ENCODE data around the gene HDAC4. TPM values are rescaled to one million over a fixed set of nuclear protein-coding genes. Genes with fewer than 3 reads are reported as not detected.
A peak's percentile ranks its signal among the peaks of the same experiment; 100 is the strongest.

Gene HDAC4
- total RNA-seq, 4 donors from 2014 or later, result 68.0 to 123 (median 86.5) TPM

GRCh38 chr2:239120664-239121063, 280.2 kb downstream of the HDAC4 start:
- WGBS, 2 donors, result 36 to 37% methylated on average over 4 of the region's 4 CpGs
- no peaks in the 10 kb centered on the region for H3K9me3 ChIP-seq
- no peaks in the 10 kb centered on the region for H3K27me3 ChIP-seq
- no peak for DNase-seq (ENCODE audit: low spot score in 2 of 2)
- TF ChIP-seq CTCF (IDR thresholded peaks at IDR 0.05) (no peak), EP300 (IDR thresholded peaks at IDR 0.05) (no peak), POLR2A (IDR thresholded peaks at IDR 0.05) (no peak)
- H3K4me1 ChIP-seq, result peaks cover 0 to 55% (median 16%) of the 10 kb centered on the region in 4 donors
- H3K4me3 ChIP-seq, result no peak overlapping the region
- peak overlapping the region; percentile 80 to 98 (median 95) for H3K27ac ChIP-seq
- peaks cover 0 to 24% (median 2%) of the 10 kb centered on the region in 3 donors for H3K36me3 ChIP-seq

- Histone ChIP-seq H3K27ac (peak overlapping the region; percentile 80 to 98 (median 95)), H3K4me3 (no peak overlapping the region), H3K27me3 (no peaks in the 10 kb centered on the region), H3K36me3 (peaks cover 0 to 22% (median 2%) of the 10 kb centered on the region in 3 donors), H3K9me3 (no peaks in the 10 kb centered on the region), H3K4me1 (peaks cover 0 to 61% (median 18%) of the 10 kb centered on the region in 4 donors)
- 77 to 81% methylated on average over 21 of the region's 21 CpGs for WGBS, 2 donors
- TF ChIP-seq EP300 (IDR thresholded peaks at IDR 0.05) (no peak), POLR2A (IDR thresholded peaks at IDR 0.05) (no peak), CTCF (IDR thresholded peaks at IDR 0.05) (peak in 1 of 5 experiments; percentile 24)
- DNase-seq (ENCODE audit: low spot score in 2 of 2), result no peak
Measured at GRCh38 chr2:239119346-239120126, 281.3 kb downstream of the HDAC4 start.

DNA sequence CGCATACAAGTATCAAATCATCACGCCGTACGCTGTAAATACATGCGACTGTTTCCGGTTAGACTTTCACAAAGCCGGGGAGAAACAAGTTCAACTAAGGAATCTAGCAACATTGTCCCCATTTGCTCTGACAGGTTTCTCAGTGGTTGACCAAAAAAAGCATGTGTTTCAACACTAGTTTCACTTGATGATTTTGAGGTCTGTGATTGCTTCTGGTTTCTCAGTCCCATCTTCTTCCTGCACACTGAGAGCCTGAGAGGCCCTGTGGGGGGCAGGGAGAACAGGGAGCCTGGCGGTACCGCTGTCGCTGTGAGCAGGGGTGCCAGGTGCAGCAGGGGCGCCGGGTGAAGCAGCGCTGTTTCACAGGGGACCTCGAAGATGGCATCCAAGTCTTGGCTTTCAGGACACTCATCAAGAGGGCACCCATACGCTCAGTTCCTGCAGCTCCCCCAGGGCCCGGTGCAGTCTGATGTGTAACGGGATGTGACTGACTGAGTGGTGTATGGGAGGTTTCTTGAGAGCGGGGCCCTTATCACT, 282.1 kb downstream of the HDAC4 start:
- H3K27ac ChIP-seq, result peak overlapping the region; percentile 80 to 98 (median 95)
- peaks cover 0 to 16% (median 0%) of the 10 kb centered on the region in 3 donors for H3K36me3 ChIP-seq
- DNase-seq (ENCODE audit: low spot score in 2 of 2), result no peak
- 77 to 80% methylated on average over 18 of the region's 18 CpGs for WGBS, 2 donors
- no peak for TF ChIP-seq POLR2A (IDR thresholded peaks at IDR 0.05)
- no peak for TF ChIP-seq EP300 (IDR thresholded peaks at IDR 0.05)
- no peak for TF ChIP-seq CTCF (IDR thresholded peaks at IDR 0.05)
- H3K4me3 ChIP-seq, result no peak overlapping the region
- peaks cover 0 to 69% (median 23%) of the 10 kb centered on the region in 4 donors for H3K4me1 ChIP-seq
- H3K9me3 ChIP-seq, result no peaks in the 10 kb centered on the region
- no peaks in the 10 kb centered on the region for H3K27me3 ChIP-seq

DNA sequence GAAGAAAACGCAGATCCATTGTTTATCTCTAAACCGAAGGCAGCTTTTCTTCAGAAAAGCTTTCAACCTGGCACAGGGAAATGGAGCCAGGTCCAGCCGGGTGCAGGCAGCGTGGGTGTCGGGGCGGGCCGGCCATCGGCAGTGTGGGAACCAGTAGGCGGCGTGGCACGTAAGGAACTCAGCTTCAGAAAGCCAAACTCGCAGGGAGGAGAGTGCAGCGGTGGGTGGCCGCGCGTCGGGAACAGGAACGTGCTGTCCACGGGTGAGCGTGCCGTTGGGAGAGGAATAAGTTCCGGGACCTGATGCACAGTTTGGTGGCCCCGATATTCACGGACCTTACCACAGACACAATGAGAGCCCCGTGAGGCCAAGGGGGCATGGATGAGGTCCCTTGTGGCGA, 282.6 kb downstream of the HDAC4 start:
- H3K36me3 ChIP-seq, result peaks cover 0 to 16% (median 0%) of the 10 kb centered on the region in 3 donors
- peak in 2 of 5 experiments; percentile 9 to 37 for TF ChIP-seq CTCF (IDR thresholded peaks at IDR 0.05)
- TF ChIP-seq POLR2A (IDR thresholded peaks at IDR 0.05), result no peak
- peak; percentile 53 to 83 for TF ChIP-seq EP300 (IDR thresholded peaks at IDR 0.05)

GRCh38 chr2:239117831-239118230, 283.0 kb downstream of the HDAC4 start:
- Histone ChIP-seq H3K27ac (peak overlapping the region; percentile 32 to 97 (median 73)), H3K4me1 (peaks cover 0 to 70% (median 27%) of the 10 kb centered on the region in 4 donors)
- 78 to 90% methylated on average over 18 of the region's 18 CpGs for WGBS, 2 donors

More for the DNA sequence above, 282.6 kb downstream of the HDAC4 start:
- Histone ChIP-seq H3K9me3 (no peaks in the 10 kb centered on the region), H3K4me1 (peaks cover 0 to 70% (median 26%) of the 10 kb centered on the region in 4 donors), H3K27me3 (no peaks in the 10 kb centered on the region), H3K27ac (peak overlapping the region; percentile 53 to 98 (median 95)), H3K4me3 (no peak overlapping the region)
- no peak for DNase-seq (ENCODE audit: low spot score in 2 of 2)
- WGBS, 2 donors, result 65 to 70% methylated on average over 26 of the region's 26 CpGs

More at GRCh38 chr2:239117831-239118230, 283.0 kb downstream of the HDAC4 start:
- Histone ChIP-seq H3K9me3 (no peaks in the 10 kb centered on the region), H3K4me3 (no peak overlapping the region), H3K27me3 (no peaks in the 10 kb centered on the region), H3K36me3 (peaks cover 0 to 16% (median 0%) of the 10 kb centered on the region in 3 donors)
- TF ChIP-seq EP300 (IDR thresholded peaks at IDR 0.05), result no peak
- no peak for TF ChIP-seq POLR2A (IDR thresholded peaks at IDR 0.05)
- no peak for TF ChIP-seq CTCF (IDR thresholded peaks at IDR 0.05)
- DNase-seq (ENCODE audit: low spot score in 2 of 2), result no peak

Data from tibial nerve (tissue), 4 donors.